Measurements from ENCODE around the gene MYOM1. TPM values are rescaled to one million over a fixed set of nuclear protein-coding genes. Genes with fewer than 3 reads are reported as not detected.

The MYOM1 gene
- total RNA-seq, 4 donors from 2014 or later = 1.3 to 29.7 (median 3.1) TPM

DNA sequence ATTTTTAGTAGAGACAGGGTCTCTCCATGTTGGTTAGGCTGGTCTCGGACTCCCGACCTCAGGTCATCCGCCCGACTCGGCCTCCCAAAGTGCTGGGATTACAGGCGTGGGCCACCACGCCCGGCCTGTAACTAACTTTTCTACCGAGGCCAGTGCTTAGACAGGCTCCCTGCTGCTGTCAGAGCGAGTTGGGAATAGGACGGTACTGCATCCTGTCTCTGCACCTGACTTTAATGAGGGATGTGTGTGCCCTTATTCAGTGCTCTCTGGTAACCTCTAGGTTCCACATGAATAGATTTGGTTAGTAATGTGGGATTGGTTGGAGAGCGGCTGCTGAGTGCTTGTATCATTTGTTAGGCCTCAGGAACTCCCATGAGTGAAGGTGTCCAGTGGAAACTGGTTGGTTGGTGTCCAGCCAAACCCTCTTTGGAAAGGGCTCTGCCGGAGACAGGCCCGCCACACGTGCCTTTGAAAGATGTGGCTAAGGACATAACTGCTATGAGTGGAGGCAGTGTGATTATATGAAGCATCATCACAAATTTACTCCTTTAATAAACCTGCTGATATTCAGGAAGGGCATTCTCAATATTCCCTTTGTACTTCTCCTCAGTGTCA is 36.6 kb downstream of the MYOM1 start:
- Histone ChIP-seq H3K27ac (no peak overlapping the region), H3K4me1 (peaks cover 0 to 4% (median 0%) of the 10 kb centered on the region in 4 donors), H3K27me3 (no peaks in the 10 kb centered on the region), H3K9me3 (no peaks in the 10 kb centered on the region), H3K36me3 (no peaks in the 10 kb centered on the region), H3K4me3 (no peak overlapping the region)
- TF ChIP-seq, protein P1, sequence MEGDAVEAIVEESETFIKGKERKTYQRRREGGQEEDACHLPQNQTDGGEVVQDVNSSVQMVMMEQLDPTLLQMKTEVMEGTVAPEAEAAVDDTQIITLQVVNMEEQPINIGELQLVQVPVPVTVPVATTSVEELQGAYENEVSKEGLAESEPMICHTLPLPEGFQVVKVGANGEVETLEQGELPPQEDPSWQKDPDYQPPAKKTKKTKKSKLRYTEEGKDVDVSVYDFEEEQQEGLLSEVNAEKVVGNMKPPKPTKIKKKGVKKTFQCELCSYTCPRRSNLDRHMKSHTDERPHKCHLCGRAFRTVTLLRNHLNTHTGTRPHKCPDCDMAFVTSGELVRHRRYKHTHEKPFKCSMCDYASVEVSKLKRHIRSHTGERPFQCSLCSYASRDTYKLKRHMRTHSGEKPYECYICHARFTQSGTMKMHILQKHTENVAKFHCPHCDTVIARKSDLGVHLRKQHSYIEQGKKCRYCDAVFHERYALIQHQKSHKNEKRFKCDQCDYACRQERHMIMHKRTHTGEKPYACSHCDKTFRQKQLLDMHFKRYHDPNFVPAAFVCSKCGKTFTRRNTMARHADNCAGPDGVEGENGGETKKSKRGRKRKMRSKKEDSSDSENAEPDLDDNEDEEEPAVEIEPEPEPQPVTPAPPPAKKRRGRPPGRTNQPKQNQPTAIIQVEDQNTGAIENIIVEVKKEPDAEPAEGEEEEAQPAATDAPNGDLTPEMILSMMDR (IDR thresholded peaks at IDR 0.05) = no peak
- TF ChIP-seq POLR2A (IDR thresholded peaks at IDR 0.05) = no peak
- DNase-seq = no peak

DNA sequence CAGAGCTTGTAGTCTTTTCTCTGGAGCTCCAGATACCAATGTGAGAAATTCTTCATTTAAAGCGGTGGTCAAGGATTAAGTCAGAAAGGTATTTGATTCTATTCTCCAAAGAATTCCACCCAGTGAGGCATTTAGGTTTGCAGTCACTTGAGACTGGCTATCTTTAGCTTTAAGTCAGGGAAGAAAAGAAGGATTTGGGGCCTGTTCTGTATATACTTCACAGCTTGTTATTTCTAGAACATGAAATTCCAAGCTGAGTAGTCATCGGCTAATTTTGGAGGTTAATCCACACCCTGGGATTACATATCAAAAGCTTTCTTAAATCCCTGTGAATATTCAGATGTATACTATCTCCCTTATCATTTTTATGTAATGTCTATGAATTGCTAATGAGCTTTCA is 39.4 kb downstream of the MYOM1 start:
- H3K27me3 ChIP-seq = no peaks in the 10 kb centered on the region
- H3K36me3 ChIP-seq = no peaks in the 10 kb centered on the region
- no peak overlapping the region for H3K4me3 ChIP-seq
- no peaks in the 10 kb centered on the region for H3K9me3 ChIP-seq
- H3K4me1 ChIP-seq = peaks cover 0 to 4% (median 0%) of the 10 kb centered on the region in 4 donors
- peak overlapping the region in 1 of 4 donors; percentile 48 for H3K27ac ChIP-seq
- TF ChIP-seq, protein P1 (IDR thresholded peaks at IDR 0.05) = no peak
- no peak for TF ChIP-seq POLR2A (IDR thresholded peaks at IDR 0.05)
- no peak for DNase-seq

DNA sequence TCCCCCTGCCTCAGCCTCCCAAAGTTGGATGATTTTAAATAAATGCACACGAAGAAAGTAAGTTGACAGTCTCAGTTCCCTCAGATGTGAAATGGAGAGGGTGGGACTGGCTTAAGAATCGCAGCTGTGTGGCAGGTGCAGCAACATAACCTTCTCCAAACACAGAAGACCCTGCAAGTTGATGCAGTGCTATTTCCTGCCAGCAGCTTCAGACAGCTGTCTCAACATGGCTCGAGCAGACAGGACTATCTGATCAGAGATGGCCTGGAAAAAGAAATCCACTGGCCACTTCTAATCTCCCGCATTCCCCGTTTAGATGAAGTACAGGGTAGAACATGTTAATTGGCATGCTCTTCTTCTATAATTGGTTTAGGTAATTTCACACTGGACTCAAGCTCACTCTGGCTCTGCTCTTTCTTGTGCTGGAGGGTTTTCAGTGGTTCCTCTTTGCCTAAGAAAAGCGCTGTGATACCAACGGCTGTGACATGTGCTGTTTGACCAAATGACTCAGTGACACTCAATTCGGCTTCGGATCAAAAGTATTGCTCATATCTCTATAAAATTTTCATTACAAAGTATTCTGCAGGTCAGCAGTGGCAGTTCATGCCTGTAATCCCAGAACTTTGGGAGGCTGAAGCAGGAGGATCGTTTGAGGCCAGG is 40.2 kb downstream of the MYOM1 start:
- DNase-seq = peak in 1 of 3 donors; percentile 51
- no peak for TF ChIP-seq POLR2A (IDR thresholded peaks at IDR 0.05)
- TF ChIP-seq, protein P1 (IDR thresholded peaks at IDR 0.05) = no peak
- H3K27ac ChIP-seq = peak overlapping the region in 2 of 4 donors; percentile 48 to 69

DNA sequence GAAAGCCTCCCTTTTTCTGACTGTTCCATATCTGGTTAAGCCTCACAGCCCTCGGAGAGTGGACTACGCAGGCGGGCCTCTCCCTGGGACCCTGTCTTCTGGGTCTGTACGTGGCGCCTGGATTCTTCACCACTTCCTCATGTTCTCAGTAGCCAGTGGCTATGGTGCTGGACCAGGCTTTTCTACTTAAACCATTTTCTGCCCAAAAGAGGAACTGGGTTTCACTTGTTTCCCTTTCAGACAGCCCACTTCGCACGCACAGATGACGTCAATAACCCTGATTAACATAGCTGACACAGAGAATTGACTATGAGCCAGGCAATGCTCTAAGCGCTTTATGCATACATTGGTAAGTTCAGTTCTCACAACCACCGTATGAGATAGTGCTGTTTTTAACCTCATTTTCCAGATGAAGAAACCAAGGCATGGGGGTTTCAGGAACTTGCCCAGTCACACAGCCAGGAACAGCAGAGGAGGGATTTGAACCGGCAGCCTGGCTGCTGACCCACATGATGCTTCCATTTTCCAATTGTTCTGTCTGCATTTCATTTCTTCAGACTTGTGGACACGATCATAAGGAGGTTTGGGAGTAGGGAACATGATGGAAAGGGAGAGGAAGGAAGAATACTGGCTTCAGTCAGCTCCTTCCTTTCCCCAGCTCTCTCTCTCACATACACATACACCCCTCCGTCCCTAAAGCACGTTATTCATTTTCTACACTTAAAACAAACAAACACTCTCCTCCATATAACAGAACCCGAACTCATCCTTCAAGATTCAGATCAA is 41.7 kb downstream of the MYOM1 start:
- Histone ChIP-seq H3K4me3 (peak overlapping the region in 1 of 4 donors; percentile 1), H3K27ac (peak overlapping the region; percentile 60 to 69 (median 66)), H3K36me3 (no peaks in the 10 kb centered on the region), H3K9me3 (no peaks in the 10 kb centered on the region), H3K27me3 (no peaks in the 10 kb centered on the region), H3K4me1 (peaks cover 0 to 4% (median 0%) of the 10 kb centered on the region in 4 donors)
- DNase-seq = peak in 2 of 3 donors; percentile 86 to 88
- no peak for TF ChIP-seq POLR2A (IDR thresholded peaks at IDR 0.05)
- TF ChIP-seq, protein P1 (IDR thresholded peaks at IDR 0.05) = no peak

More for the DNA sequence above, 40.2 kb downstream of the MYOM1 start:
- H3K4me3 ChIP-seq = no peak overlapping the region
- no peaks in the 10 kb centered on the region for H3K36me3 ChIP-seq
- H3K4me1 ChIP-seq = peaks cover 0 to 4% (median 0%) of the 10 kb centered on the region in 4 donors
- H3K27me3 ChIP-seq = no peaks in the 10 kb centered on the region
- no peaks in the 10 kb centered on the region for H3K9me3 ChIP-seq

DNA sequence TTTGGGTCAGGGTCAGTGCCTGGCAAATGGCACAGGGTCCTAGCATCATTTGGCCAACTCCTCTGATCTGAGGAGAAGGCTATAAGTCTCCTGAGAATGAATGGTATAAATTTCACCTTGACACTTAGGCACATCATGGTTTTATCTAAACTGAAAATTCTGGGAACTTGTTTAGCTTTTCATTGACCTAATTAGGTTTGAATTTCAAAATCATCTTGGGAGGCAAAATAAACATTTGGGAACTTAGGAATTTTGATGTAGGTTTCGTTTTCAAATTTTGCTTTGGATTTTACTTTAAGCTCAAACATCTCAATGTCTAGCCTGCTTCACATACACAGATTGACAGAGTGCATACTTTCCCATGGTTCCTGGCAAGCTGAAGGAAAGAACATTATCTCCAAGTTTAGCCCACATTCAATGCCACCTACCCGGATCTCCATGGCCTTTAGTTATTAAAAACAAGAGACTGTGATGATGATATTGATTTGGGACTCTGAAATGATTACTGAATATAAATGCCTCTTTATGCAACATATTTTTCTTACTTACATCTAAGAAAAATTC is 44.5 kb downstream of the MYOM1 start:
- peak overlapping the region in 1 of 4 donors; percentile 24 for H3K27ac ChIP-seq
- TF ChIP-seq, protein P1 (IDR thresholded peaks at IDR 0.05) = no peak
- TF ChIP-seq POLR2A (IDR thresholded peaks at IDR 0.05) = no peak
- no peaks in the 10 kb centered on the region for H3K36me3 ChIP-seq
- no peak for DNase-seq
- H3K4me1 ChIP-seq = peaks cover 0 to 4% (median 0%) of the 10 kb centered on the region in 4 donors
- no peaks in the 10 kb centered on the region for H3K27me3 ChIP-seq
- no peak overlapping the region for H3K4me3 ChIP-seq
- H3K9me3 ChIP-seq = no peaks in the 10 kb centered on the region

Measured in Peyer's patch (tissue), 4 donors.